ENCODE data around the gene ADSS1.
"Not testable (repeated sequence)": the region's sequence is repeated elsewhere in the genome, so short reads cannot be mapped to it uniquely, and the experiment has no call there.

Gene ADSS1

DNA sequence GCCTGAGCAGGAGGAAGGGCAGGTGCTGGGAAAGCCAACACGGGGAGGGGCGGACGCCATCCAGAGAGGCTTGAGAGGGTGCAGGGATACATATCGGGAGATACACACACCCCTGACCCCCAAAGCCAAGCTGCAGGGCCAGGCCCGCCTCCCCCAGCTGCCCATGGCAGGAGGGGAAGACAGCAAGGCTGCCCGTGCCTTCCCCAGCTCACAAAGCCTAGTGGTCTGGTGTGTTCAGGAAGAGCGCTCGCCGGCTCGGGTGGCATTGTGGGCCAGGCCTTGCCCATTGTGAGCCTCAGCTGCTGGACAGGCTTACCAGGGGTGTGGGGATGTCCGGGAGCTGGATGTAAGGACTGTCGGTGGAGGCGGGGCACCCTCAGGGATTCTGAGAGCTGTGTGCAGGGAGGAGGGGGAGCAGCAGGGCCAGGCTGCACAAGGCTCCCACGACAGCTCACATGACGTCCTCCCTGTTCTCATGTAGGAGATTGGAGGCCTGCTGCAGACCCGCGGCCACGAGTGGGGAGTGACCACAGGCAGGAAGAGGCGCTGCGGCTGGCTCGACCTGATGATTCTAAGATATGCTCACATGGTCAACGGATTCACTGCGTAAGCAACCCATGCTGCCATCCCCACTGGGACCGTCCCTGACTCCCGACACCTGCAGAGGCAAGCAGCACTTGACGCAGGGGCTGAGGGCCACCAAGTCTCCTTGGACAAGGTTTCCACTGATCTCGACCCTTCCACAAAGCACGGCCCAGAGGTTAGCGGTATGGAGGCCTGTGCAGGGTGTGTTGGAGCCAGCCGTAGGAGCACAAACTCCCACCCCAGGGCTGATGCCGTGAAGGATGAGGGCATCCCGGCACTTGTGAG lies 18.8 kb downstream of the ADSS1 start:
- FAIRE-seq (no peak), DNase-seq (ENCODE audit: extremely low spot score, insufficient read length, low read depth) (no peak)

GRCh38 chr14:104743461-104744380 lies 19.7 kb downstream of the ADSS1 start:
- DNase-seq (ENCODE audit: extremely low spot score, insufficient read length, low read depth) (no peak), FAIRE-seq (no peak)

GRCh38 chr14:104744484-104744883 lies 20.5 kb downstream of the ADSS1 start:
- FAIRE-seq (no peak), DNase-seq (ENCODE audit: extremely low spot score, insufficient read length, low read depth) (no peak)

DNA sequence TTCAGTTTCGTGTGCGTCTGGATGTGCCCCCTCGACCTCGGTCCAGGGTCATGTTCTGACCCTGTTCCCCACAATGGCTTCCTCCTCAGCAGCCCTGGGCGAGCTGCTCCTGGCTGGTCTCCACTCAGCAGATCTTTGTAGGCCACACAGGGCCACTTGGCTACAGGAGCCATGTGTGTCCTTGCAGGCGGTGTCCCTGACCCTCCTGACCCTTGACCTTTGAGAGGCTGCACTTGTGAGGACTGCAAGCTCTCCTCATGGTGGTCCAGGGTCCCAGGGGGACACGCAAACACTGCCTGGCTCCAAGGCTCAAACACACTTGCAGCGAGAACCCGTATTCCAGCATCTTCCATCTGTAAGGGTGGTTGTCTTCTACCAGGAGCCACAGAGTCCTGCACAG lies 21.4 kb downstream of the ADSS1 start:
- DNase-seq (ENCODE audit: extremely low spot score, insufficient read length, low read depth) (no peak), FAIRE-seq (no peak)

DNA sequence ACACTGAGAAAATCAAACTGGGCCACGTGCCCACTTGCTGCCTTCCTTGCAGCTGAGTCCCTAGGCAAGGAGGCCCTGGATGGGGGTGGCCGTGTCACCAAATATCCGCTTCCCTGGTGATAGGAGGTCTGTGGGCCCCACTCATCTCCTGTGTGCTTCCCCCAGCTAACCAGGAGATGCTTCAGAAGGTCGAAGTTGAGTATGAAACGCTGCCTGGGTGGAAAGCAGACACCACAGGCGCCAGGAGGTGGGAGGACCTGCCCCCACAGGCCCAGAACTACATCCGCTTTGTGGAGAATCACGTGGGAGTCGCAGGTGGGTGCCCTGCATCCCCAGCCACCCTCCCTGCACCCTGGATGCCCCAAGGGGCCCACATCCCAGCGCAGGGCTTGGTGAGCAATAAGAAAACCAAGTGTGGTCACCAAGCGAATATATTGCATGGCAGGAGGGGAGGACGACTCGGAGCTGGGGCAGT lies 22.1 kb downstream of the ADSS1 start:
- FAIRE-seq = no peak
- no peak for DNase-seq (ENCODE audit: extremely low spot score, insufficient read length, low read depth)

DNA sequence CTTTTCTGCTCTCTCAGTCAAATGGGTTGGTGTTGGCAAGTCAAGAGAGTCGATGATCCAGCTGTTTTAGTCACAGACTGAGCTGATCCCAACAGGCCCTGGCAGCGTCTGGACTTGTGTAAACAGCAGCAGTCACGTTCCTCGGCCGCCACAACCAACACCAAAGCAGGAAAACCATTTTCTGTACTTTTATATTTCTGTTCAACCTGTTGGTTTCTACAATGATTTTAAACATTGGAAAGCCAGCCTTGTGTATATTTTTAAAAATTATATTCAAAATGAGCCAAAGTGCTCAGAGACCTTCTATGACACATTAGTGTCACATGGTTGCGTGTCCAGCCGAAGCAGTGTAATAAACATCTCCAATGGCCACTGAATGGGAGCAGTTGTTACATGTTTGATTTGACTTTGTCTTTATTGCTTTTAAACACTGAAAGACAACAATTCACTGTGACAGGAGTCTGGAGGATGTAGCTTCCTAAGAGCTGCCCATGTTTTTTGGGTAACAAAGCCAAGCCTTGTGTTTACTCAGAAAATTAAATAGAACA lies 23.0 kb downstream of the ADSS1 start:
- FAIRE-seq = no peak
- no peak for DNase-seq (ENCODE audit: extremely low spot score, insufficient read length, low read depth)

DNA sequence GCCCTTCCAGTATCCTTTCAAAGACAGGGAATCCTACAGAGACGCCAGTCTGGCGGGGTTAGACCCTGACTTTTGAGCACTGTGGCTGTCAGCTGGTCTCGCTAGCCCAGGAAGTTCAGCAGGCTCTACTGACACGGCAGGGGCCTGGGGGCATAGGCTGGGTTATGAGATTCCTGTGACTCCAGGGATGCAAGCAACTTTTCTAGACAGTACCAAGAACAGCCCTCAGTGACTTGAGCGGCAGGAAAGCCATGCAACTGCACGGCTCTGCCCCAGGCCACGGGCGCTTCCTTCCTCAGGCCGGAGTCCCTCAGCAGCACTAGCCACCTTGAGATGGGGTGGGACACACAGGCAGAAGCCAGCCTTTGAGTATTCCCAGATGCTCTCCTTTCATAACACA lies 23.8 kb downstream of the ADSS1 start:
- FAIRE-seq (no peak), DNase-seq (ENCODE audit: extremely low spot score, insufficient read length, low read depth) (no peak)

DNA sequence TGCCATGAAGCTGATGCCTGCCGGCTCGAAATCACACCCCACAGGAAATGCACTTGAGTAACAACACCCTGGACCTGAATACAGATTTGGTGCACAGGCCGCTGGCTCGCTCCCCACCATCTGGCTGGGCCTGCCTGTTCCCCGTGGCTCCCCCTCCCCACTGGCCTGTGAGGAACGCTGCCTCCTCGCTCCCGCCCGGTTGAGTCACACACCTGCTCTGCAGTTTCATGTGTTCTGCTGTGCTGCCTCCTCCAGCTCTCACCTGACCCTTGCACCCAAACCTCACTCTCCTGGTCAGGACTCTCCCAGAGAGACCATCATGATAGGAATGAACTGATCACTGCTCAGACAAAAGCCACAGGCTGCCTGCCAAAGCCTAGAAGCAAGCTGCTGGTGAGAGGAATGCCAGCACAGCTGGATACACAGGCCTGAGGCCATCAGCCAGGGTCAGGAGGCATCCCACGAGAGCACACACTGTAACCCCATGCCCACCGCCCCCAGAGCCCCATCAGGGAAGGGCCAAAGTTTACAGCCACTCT lies 25.2 kb downstream of the ADSS1 start:
- FAIRE-seq (no peak), DNase-seq (ENCODE audit: extremely low spot score, insufficient read length, low read depth) (no peak)

DNA sequence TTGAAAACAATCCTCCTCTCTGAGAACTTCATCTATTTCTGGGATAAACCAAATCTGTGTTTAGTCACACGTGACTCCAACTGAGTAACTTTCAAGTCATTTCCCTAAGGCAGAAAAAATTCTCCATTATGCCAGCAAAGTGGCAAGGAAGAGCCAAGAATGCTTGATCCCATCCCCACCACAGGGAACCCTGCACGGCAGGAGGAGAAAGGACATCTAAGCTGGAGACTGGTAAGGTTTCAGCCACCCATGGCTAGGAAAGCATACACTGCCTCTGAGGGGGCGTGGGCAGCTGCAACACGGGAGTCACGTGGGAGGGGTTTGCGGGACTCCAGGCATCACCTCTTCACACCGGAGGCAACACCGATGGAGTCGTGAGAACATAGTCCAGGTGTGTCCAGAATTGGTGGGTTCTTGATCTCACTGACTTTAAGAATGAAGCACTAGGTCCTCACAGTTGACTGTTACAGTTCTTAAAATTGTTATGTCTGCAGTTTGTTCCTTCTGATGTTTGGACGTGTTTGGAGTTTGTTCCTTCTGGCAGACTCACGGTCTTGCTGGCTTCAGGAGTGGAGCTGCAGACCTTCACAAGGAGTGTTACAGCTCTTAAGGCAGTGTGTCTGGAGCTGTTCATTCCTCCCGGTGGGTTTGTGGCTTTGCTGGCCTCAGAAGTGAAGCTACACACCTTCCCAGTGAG lies 26.2 kb downstream of the ADSS1 start:
- DNase-seq (ENCODE audit: extremely low spot score, insufficient read length, low read depth) = no peak
- no peak for FAIRE-seq

DNA sequence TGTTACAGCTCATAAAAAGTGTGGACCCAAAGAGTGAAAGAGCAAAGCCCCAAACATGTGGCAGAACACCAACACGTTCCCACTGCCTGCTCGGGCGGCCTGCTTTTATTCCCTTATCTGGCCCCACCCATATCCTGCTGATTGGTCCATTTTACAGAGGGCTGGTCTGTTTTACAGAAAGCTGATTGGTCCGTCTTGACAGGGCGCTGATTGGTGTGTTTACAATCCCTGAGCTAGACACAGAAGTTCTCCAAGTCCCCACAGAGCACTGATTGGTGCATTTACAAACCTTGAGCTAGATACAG lies 26.7 kb downstream of the ADSS1 start:
- not testable (repeated sequence) for FAIRE-seq

DNA sequence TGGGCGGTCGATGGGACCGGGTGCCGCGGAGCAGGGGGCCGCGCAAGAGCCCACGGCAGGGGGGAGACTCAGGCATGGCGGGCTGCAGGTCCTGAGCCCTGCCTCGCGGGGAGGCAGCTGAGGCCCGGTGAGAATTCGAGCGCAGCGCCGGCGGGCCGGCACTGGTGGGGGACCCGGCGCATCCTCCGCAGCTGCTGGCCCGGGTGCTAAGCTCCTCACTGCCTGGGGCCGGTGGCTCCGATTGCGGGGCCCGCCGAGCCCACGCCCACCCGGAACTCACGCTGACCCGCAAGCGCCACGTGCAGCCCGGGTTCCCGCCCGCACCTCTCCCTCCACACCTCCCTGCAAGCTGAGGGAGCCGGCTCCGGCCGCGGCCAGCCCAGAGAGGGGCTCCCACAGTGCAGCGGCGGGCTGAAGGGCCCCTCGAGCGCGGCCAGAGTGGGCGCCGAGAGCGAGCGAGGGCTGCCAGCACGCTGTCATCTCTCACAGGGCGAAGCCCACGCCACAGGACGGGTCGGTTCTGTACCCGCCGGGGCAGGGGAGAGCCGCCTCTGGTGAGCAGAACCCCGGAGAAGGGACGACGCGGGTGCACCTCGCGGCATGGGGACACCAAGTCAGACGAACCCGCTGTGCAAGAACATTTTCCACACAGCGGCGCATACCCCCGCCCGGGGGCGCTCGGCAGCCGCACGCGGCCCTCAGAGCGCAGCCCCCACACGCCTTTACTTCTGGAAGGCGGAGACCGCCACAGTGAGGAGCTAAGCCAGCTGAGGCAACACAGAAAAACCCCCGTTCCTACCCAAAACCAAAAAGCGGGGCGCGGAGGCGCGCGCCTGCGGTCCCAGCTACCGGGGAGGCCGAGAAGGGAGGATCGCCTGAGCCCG lies 27.8 kb downstream of the ADSS1 start:
- no peak for FAIRE-seq
- DNase-seq (ENCODE audit: extremely low spot score, insufficient read length, low read depth) = no peak

More for the DNA sequence above, 26.7 kb downstream of the ADSS1 start:
- DNase-seq (ENCODE audit: extremely low spot score, insufficient read length, low read depth) = not testable (repeated sequence)

GRCh38 chr14:104752423-104752734 lies 28.4 kb downstream of the ADSS1 start:
- FAIRE-seq = no peak

GRCh38 chr14:104752735-104753527 lies 28.9 kb downstream of the ADSS1 start, which contains the start of gene SIVA1:
Gene SIVA1 (plus strand): TSS chr14:104753147. CDS start chr14:104753202, 55 bp downstream.
- FAIRE-seq (peak; percentile 99), DNase-seq (ENCODE audit: extremely low spot score, insufficient read length, low read depth) (peak; percentile 99)

More at GRCh38 chr14:104752423-104752734, 28.4 kb downstream of the ADSS1 start:
- no peak for DNase-seq (ENCODE audit: extremely low spot score, insufficient read length, low read depth)

DNA sequence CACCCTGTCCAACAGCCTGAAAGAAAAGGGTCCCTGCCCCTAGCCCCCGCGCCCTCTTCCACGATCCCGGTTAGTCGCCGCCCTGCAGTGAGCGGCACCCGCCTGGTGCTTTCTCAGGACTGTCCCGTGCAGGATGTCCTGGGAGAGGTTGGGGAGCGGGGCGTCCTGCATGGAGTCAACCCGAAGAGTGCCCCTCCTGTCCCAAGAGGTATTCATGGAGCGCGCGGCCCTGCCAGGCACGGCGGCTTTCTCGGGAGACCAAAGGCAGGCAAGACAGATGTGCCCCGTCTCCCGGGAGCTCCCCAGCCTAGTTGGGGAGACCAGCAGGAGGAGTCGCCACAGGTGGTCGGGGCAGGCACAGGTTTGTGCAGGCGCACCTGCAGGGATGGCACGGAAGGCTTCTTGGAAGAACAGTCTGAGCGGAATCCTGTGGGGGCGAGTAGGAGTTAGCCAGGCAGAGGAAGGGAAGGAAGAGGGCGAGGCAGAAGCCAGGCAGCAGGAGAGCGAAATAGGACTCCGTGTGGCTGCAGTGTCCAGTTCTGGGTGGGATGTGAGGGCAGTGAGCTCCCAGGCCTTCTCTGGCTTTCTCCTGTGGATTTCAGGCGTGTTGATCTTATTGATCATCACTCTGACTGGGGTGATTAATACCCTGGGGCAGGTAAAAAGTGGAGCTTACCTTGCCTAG lies 29.6 kb downstream of the ADSS1 start:
- DNase-seq (ENCODE audit: extremely low spot score, insufficient read length, low read depth) (no peak), FAIRE-seq (no peak)

- FAIRE-seq (no peak), DNase-seq (ENCODE audit: extremely low spot score, insufficient read length, low read depth) (no peak)
Measured at GRCh38 chr14:104754213-104754851, 30.3 kb downstream of the ADSS1 start.

DNA sequence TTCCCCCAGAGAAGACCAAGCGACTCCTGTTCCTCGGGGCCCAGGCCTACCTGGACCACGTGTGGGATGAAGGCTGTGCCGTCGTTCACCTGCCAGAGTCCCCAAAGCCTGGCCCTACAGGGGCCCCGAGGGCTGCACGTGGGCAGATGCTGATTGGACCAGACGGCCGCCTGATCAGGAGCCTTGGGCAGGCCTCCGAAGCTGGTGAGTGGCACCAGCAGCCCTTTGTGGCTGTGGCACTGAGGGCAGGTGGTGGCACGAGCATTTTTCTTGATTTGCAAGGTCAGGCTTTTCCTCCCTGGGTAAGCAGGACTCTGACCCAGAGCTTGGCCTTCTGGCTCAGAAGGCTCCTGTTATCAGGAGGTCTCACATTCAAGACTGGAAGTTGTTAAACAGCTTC lies 31.6 kb downstream of the ADSS1 start:
- DNase-seq (ENCODE audit: extremely low spot score, insufficient read length, low read depth) (no peak), FAIRE-seq (no peak)
